SIG-M5 treated with dmso at 0.1 percent for 504 hours (cell line): ENCODE data around the gene TRIM4.
"Not testable (repeated sequence)": the region's sequence is repeated elsewhere in the genome, so short reads cannot be mapped to it uniquely, and the experiment has no call there.

Experiments
- DNase-seq: peaks from one replicate; lab custom pipeline; 2025; ENCODE audit not compliant: unreplicated experiment; lab: John Stamatoyannopoulos, UW

TRIM4 gene, protein sequence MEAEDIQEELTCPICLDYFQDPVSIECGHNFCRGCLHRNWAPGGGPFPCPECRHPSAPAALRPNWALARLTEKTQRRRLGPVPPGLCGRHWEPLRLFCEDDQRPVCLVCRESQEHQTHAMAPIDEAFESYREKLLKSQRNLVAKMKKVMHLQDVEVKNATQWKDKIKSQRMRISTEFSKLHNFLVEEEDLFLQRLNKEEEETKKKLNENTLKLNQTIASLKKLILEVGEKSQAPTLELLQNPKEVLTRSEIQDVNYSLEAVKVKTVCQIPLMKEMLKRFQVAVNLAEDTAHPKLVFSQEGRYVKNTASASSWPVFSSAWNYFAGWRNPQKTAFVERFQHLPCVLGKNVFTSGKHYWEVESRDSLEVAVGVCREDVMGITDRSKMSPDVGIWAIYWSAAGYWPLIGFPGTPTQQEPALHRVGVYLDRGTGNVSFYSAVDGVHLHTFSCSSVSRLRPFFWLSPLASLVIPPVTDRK

DNA sequence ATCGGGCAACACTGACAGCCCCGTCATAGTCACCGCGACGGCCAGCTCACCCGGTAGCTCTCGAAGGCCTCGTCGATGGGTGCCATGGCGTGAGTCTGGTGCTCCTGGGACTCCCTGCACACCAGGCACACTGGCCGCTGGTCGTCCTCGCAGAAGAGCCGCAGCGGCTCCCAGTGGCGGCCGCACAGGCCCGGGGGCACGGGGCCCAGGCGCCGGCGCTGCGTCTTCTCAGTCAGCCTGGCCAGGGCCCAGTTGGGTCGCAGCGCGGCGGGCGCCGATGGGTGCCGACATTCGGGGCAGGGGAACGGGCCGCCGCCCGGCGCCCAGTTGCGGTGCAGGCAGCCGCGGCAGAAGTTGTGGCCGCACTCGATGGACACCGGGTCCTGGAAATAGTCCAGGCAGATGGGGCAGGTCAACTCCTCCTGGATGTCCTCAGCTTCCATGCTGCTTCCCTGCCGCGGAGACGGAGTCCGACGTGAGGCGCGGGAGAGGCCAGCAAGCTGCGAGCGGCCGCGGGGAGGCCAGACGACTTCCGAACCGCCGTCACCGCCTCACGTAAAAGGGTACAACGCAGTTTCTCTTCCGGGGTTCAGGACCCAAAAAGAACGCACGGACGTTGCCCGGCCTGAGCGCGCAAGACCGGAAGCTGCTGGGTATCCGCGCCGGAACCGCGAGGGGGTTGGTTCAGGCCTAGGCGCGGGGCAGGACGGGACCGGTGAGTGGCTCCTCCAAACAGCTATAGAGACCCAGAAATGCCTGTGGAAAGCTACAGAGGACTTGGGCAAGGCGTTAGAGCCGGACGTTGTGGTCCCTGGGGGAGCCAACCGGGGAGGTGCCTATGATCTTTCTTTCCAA, at the start of gene TRIM4:
TSS of gene TRIM4 (minus strand) at position 572 of the 855 bp plus-strand sequence. CDS start at position 443, 129 bp downstream.
- peak; percentile 94 for DNase-seq

DNA sequence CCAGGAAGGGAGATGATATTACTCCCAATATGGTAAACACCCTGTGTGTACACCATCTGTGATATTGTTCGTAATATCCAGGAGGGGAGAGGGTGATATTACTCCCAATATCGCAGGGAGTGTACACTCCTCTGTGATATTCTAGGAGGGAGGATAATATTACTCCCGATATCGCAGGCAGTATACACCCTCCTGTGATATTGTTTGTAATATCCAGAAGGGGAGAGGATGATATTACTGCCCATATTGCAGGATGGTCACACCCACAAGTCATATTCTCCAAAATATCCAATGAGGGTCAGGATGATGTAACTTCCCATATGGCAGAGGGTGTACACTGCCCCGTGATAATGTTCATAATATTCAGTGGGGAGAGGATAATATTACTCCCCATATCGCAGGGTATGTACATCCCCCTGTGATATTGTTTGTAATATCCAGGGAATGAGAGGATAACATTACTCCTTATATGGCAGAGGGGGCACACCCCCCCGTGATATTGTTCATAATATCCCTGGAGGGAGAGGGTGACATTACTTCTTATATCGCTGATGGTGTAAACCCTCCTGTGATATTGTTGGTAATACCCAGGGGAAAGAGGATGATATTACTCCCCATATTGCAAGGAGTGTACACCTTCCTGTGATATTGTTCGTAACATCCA, 39.4 kb upstream of the TRIM4 start:
- DNase-seq, result no peak

- DNase-seq, result no peak
Observed at GRCh38 chr7:99955247-99955646, 35.9 kb upstream of the TRIM4 start.

DNA sequence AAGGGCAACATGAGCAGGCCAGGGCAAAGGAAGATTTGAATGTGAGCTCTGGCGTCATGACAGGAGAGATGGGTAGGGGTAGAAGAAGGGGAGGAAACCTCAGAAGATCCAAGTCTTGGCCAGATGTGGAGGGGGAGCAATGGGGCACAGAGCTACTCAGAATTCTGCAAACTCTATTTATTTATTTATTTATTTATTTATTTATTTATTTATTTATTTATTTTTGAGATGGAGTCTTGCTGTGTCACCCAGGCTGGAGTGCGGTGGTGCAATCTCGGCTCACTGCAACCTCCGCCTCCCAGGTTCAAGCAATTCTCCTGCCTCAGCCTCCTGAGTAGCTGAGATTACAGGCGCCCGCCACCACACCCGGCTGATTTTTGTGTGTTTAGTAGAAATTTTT, 35.3 kb upstream of the TRIM4 start:
- not testable (repeated sequence) for DNase-seq

GRCh38 chr7:99953649-99954048, 34.3 kb upstream of the TRIM4 start:
- DNase-seq, result peak; percentile 74

- not testable (repeated sequence) for DNase-seq
Observed at GRCh38 chr7:99952649-99953048, 33.3 kb upstream of the TRIM4 start.

DNA sequence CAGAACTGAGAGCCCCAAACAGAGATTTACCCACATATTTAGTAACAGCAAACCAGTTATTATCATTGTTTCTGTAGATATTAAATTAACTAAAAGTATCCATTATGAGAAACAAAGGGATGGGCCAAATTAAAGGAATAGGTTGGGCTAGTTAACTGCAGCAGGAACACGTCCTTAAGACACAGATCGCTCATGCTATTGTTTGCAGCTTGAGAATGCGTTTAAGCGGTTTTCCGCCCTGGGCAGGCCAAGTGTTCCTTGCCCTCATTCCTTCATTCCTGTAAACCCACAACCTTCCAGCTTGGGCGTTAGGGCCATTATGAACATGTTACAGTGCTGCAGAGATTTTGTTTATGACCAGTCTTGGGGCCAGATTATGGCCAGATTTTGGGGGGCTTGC, 31.5 kb upstream of the TRIM4 start:
- DNase-seq, result not testable (repeated sequence)

GRCh38 chr7:99949645-99950228, 30.4 kb upstream of the TRIM4 start:
- peak; percentile 30 for DNase-seq

DNA sequence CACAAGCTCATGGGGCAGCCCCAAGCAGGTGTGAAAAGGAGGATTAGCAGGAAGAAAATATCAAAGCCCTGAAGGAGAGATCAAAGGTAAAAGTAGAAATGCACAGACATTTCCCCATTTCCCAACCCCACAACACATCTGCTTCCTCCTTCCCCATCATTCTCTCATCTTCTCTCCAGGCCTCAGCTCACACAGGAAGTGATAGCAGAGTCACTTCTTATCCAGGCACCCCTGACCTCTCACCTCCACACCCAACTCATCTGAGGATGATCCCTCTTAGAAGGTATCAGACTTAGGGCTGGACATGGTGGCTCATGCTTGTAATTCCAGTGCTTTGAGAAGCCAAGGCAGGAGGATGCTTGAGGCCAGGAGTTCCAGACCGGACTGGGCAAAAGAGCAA, 28.3 kb upstream of the TRIM4 start:
- DNase-seq, result no peak

- no peak for DNase-seq
Observed at GRCh38 chr7:99944497-99945070, 25.3 kb upstream of the TRIM4 start.

DNA sequence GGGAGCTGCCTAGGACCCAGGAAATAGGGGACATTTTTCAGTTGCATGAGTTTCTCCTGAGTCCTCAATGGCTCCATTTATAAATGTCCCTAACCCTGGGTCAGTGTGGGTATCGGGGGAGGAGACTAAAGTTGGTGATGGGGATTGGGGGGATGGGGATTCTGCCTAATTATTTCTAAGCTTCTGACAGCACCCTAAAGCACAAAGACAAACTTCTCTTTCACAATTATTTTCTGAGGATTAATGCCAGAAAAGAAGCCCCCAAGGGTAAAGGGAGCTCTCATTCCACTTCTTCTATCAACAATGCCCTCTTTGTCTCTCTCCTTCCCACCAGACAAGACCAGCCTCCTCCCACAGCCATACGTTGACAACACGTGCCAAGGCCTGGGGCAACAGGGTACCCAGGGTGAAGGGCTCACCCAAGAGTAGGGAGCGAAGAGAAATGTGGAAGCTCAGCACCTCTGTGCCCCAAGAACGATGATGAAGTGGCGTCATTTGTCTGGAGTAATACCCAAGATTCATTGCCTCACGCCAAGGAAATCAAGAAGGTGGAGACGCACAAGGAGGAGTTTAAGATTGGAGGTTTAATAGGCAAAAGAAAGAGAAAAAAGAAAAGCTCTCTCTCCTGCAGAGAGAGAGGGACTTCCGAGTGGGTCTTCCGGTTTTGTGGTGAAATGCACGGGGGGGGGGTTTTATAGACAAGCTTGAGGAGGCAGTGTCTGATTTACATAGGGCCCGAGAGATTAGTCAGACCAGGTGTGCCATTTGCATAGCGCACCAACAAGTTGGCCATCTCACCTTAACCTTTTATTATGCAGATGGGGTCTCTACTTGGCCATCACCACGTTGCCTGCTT, 24.5 kb upstream of the TRIM4 start:
- DNase-seq, result no peak

DNA sequence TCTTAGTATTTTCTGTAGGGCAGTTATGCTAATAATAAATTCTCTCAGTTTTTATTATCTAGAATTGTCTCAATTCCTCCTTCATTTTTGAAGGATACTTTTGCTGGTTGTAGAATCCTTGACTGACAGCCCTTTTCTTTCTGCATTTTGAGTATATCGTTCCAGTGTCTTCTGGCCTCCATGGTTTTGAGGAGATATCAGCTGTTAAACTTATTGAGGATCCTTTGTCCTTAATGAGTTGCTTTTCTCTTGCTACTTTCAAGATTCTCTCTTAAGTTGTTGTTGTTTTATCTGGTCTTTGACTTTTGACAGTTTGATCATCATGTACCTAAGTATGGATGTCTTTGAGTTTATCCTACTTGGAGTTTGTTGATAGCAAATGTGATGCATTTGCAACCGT, 19.0 kb upstream of the TRIM4 start:
- DNase-seq, result no peak

DNA sequence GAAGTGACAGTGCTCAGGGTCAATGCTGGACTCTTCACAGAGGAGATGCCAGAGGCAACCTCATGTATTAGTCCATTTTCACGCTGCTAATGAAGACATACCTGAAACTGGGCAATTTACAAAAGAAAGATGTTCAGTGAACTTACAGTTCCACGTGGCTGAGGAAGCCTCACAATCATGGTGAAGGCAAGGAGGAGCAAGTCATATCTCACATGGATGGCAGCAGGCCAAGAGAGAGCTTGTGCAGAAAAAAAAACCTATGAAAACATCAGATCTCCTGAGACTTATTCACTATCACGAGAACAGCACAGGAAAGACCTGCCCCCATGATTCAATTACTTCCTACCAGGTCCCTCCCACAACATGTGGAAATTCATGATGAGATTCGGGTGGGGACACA, 15.7 kb upstream of the TRIM4 start:
- not testable (repeated sequence) for DNase-seq

DNA sequence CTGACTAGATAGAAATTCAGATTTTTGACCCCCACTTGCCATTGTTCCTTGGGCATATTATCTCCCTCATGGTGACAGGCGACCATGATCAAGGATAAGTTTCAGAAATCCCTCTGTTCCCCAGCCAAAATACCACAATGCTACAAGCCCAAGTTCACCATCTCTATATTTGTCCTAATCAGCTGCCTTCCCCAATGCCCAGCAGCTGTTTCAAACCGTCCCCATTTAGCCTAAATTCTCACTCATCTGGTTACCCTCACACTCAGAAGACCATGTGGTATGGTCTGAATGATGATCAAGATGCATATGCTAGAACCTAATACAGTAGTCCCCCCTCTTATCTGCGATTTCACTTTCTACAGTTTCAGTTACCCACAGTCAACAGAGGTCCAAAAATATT, 11.0 kb upstream of the TRIM4 start:
- no peak for DNase-seq

DNA sequence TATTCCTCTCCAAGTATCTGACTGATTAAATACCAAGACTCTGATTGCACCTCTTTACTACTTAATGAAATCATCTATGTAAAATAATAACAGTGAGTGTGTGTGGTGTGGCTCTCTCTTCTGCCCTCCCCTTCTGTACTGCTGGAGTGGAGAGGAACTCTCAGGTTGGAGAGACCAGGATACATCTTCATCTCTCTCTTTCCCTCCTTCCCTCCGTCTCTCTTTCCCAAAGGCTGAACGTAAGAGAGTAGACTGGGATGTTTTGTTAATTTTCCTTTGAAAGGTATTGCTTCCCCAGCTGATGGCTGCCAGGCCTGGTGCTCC, 10.4 kb upstream of the TRIM4 start:
- no peak for DNase-seq

DNA sequence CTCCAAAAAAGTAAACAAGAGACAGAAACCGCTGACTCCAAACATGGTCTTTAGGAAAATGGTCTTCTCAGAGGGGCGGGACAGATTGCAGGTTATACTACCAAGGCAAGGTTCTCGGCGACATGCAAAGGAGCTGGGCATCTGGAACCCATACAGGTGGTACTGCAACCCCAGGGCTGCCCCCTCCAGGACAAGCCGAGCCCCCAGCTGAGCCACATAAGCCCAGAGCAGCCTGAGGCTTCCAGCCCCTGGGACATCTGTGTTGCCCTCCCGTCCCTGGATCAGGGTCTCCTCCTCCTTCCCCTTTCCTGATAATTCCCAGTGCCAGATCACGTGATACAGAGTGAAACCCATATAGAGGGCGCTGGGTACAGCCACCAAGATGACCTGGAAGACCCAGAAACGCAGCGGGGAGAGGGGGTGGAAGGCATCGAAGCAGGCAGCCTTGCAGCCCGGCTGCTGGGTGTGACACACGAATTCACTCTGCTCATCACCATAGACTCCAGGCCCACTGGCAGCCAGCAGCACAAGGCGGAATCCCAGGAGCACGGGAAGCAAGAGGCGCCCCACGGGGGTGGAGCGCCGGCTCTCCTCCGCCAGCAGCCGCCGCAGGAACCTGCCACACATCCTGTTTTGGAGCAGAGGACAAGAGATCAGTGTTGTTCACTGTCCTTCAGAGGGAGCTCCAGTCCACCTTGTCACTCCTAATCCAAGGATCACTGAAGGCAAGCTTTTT, 9.8 kb upstream of the TRIM4 start, which contains the start of gene GJC3:
TSS of gene GJC3 (minus strand) at position 627 of the 736 bp plus-strand sequence. CDS start at position 627, 0 bp downstream.
- DNase-seq, result peak; percentile 70

DNA sequence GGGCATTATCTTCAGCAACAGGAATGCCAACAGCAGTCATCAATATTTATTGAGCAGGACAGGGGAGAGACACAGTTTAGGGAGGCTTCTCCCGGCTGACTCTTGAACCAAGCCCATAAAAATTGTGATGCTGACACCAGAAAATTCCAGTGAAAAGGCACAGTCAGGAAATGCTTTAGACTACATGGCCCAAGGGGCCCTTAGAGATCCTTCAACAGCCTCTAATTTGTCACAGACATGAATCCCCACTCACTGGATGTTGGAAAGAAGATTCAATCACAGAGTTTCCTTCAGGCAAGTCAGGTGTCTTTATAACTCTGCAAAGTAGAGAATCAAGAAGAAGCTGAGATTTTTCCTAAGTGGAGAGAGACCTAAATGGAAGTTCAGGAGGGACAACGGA, 8.9 kb upstream of the TRIM4 start:
- no peak for DNase-seq

- no peak for DNase-seq
Observed at GRCh38 chr7:99927536-99927935, 8.2 kb upstream of the TRIM4 start.

GRCh38 chr7:99926321-99926720, 7.0 kb upstream of the TRIM4 start:
- DNase-seq, result no peak
